IPS-15b (cell line): ENCODE data around the gene SAYSD1.

Experiments
- H3K27me3 ChIP-seq: one replicate; pipeline ENCODE4 v1.6.1; 2013; ENCODE audit warnings: low read length; ENCODE audit not compliant: control insufficient read depth, insufficient read depth
- H3K36me3 ChIP-seq: one replicate; pipeline ENCODE4 v1.6.1; 2013; ENCODE audit warnings: low read length; ENCODE audit not compliant: control insufficient read depth, insufficient read depth
- H3K4me1 ChIP-seq: one replicate; pipeline ENCODE4 v1.6.1; 2013; ENCODE audit warnings: mild to moderate bottlenecking, low read length; ENCODE audit not compliant: control insufficient read depth, insufficient read depth
- H3K4me3 ChIP-seq: one replicate; pipeline ENCODE4 v1.5.1; 2013; ENCODE audit warnings: low read depth, low read length
- H3K9ac ChIP-seq: one replicate; pipeline ENCODE4 v1.6.1; 2013; ENCODE audit warnings: low read depth, mild to moderate bottlenecking, low read length
- H3K9me3 ChIP-seq: one replicate; pipeline ENCODE4 v1.6.1; 2013; ENCODE audit warnings: mild to moderate bottlenecking, low read length; ENCODE audit not compliant: control insufficient read depth, insufficient read depth

The SAYSD1 gene

DNA sequence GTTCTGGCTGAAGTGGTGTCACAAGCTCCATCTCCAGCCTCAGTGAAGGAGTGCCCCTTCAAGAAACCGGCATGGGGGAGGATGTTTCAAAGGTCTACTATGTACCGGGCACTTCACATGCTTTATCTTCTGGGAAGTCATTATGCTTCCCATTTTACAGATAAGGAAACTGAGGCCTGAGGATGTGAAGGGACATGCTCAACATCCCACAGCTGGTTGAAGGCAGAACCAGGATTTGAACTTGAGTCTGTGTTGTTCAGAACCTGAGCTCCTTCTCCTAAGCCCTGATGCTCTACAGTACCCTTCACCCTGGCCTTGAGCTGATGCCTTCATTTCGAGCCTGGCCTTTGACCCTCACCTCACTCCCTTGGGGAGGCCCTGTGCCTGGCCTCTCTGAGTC, 53.4 kb downstream of the SAYSD1 start:
- Histone ChIP-seq H3K9me3 (no peaks in the 10 kb centered on the region), H3K4me3 (no peak overlapping the region), H3K9ac (no peak overlapping the region), H3K27me3 (no peaks in the 10 kb centered on the region), H3K4me1 (no peaks in the 10 kb centered on the region), H3K36me3 (no peaks in the 10 kb centered on the region)

DNA sequence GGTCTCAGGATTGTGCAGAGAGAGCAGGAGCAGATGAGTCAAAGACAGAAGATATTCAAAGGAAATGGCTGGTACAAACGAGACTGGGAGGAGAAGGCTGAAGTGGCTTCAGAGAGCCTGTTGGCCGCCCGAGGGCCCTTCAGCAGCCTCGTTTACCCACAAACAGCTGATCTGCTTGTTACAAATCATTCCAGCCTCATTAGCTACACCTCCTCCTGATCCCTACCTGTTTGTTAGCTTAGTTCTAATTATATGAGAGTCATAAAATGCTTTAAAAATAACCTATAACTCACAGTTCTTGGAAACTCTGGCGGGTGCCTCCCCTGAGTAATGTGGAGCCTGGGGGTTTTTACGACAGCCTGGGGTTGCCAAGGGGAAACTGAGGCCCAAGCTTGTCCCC, 53.8 kb downstream of the SAYSD1 start:
- H3K9me3 ChIP-seq, result no peaks in the 10 kb centered on the region
- no peaks in the 10 kb centered on the region for H3K27me3 ChIP-seq
- no peaks in the 10 kb centered on the region for H3K4me1 ChIP-seq
- H3K4me3 ChIP-seq, result no peak overlapping the region
- no peaks in the 10 kb centered on the region for H3K36me3 ChIP-seq
- no peak overlapping the region for H3K9ac ChIP-seq

DNA sequence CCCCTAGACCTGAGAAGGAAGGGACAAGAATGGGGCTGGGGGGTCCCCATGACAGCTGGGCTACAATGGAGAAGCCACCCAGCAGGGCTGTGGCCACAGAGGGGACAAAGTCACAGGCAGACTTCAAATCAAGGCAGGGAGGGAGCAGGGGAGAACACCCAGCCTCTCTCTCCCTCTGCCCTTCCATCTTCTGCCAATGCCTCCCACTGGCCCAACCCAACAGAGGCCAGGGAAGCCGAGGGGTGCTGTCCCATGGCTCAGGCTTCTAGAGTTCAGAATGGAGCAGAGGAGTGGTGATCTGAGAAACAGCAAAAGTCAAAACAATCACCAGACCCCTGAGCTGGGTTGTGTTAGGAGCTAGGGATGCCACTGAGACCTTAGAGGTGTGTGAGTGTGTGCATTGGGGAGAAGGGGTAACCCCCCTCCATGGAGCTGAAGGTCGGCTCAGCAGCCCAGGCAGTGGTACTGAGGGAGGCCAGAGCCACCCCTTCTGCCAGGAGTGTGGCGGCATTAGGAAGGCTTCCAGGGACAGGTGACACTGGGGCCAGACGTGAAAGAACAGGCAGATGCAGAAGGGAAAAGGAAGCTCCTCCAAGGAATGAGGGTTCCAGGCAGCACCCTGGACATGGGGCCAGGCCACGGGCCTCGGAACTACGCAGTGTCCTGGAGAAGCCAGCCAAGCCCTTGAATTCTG, 54.4 kb downstream of the SAYSD1 start:
- Histone ChIP-seq H3K9ac (no peak overlapping the region), H3K4me3 (no peak overlapping the region), H3K9me3 (no peaks in the 10 kb centered on the region), H3K4me1 (no peaks in the 10 kb centered on the region), H3K27me3 (no peaks in the 10 kb centered on the region), H3K36me3 (no peaks in the 10 kb centered on the region)

DNA sequence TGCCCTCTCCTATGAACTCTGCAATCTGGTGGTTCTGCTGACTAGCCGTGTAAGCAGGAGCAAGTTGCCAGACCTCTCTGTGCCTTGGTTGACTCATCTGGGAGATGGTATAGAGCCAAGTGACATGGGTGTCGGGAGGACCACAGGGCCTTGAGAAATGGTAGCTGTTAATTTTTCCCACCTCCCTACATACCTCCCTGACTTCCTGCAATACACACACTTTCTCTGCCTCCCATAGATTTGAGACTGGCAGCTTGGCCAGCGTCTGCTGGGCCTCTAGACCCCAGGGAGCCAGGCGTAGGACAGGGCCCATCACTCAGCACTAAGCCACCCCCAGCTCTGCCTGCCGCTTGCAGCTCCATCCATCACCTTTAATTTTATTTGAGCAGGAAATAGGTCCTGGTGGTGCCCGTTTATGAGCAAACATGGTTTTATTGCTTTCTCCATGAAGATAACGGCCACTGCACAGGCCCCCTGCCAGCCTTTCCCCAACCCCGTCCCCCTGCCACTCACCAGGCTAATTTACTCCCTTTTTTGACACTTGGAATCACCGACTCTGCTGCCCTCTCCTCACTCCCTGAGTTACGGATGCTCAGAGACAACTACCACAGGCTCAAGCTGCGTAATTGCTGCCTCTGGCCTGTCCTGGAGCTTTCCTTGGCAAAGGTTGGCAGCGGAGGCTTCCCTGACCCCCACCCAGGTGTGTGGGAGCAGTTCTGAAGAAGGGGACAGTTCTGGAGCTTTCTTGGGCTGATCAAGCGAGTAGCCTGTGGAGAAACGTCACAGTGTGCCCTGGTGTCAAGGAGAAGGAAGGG, 55.3 kb downstream of the SAYSD1 start:
- H3K4me3 ChIP-seq, result no peak overlapping the region
- H3K36me3 ChIP-seq, result no peaks in the 10 kb centered on the region
- no peaks in the 10 kb centered on the region for H3K9me3 ChIP-seq
- H3K9ac ChIP-seq, result no peak overlapping the region
- no peaks in the 10 kb centered on the region for H3K4me1 ChIP-seq
- H3K27me3 ChIP-seq, result no peaks in the 10 kb centered on the region

DNA sequence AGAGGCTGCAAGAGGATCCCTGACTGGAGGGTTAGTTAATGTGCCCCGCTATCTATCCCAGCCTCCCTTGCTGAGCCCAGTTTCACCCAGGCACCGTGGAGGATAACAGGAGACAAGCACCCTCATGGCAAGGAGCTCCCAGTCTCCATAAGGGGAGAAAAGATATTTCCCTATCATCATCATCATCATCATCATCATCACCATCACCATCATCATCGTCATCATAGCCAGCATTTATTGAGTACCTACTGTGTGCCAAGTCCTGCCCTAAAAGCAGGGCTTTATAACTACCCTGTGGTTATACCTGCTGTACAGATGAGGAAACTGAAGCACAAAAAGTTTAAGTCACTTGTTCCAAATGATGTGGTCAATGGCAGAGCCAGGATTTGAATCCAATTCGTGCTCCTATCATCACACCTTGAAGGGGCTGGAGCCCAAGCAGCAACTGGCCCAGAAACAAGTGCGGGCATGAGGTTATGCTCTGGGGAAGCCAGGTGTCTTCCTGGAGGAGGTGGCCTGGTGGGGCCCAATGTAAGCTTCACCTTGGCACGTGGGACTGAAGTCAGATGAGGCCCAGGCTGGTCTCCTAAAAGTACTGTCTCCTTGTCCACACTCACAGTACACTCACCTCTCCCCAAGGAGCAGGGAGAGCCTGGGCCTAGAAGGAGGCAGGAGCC, 56.4 kb downstream of the SAYSD1 start:
- Histone ChIP-seq H3K27me3 (no peaks in the 10 kb centered on the region), H3K4me3 (no peak overlapping the region), H3K4me1 (peaks cover 7% of the 10 kb centered on the region), H3K9me3 (no peaks in the 10 kb centered on the region), H3K9ac (no peak overlapping the region), H3K36me3 (no peaks in the 10 kb centered on the region)

DNA sequence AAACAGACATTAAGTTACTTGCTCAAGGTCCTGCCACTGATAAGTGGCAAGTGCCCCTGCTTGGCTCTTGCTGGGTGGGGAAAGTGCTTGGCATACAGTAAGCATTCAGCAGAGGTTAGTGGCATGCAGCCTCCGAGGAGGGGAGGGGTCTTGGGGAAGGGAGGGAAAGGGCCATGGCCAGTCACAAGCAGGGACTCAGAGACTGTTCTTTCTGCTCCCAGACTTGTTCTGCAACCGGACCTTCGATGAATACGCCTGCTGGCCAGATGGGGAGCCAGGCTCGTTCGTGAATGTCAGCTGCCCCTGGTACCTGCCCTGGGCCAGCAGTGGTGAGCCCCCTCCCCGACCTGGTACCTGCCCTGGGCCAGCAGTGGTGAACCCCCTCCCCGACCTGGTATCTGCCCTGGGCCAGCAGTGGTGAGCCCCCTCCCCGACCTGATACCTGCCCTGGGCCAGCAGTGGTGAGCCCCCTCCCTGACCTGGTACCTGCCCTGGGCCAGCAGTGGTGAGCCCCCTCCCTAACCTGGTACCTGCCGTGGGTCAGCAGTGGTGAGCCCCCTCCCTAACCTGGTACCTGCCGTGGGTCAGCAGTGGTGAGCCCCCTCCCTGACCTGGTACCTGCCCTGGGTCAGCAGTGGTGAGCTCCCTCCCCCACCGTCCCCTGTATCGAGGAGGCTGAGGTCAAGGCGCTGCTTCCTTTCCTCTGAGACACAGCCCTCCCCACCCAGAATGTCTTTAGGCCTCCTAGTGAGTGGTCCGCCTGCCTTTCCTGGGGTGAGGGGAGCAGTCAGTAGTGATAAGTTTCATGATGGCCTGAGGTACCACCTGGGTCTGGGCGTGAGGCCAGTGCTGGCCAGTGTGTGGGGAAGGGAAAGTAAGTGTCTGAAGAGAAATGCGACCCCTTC, 57.5 kb downstream of the SAYSD1 start:
- no peak overlapping the region for H3K4me3 ChIP-seq
- no peaks in the 10 kb centered on the region for H3K27me3 ChIP-seq
- no peaks in the 10 kb centered on the region for H3K36me3 ChIP-seq
- H3K9me3 ChIP-seq, result no peaks in the 10 kb centered on the region
- no peak overlapping the region for H3K9ac ChIP-seq
- H3K4me1 ChIP-seq, result peaks cover 7% of the 10 kb centered on the region

DNA sequence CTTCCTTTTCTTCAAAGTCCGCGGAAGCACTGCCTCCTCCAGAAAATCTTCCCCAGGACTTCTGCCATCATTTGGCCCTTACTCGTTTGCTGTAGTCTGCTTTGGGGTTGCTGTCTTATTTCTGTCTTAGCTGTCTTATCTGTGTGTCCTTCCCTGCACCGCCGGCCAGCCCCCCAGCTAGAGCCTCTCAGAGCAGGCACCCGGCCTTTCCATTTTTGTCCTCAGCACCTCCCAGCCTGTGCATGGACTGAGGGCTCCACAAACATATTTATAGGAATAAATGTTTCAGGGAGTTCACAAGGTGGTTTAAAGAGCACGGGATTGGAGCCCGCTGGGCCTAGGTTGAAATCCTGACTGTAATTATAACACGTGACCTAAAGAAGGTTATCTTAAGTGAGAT, 58.3 kb downstream of the SAYSD1 start:
- Histone ChIP-seq H3K27me3 (no peaks in the 10 kb centered on the region), H3K4me3 (no peak overlapping the region), H3K4me1 (peaks cover 7% of the 10 kb centered on the region), H3K9ac (no peak overlapping the region), H3K36me3 (no peaks in the 10 kb centered on the region), H3K9me3 (no peaks in the 10 kb centered on the region)

DNA sequence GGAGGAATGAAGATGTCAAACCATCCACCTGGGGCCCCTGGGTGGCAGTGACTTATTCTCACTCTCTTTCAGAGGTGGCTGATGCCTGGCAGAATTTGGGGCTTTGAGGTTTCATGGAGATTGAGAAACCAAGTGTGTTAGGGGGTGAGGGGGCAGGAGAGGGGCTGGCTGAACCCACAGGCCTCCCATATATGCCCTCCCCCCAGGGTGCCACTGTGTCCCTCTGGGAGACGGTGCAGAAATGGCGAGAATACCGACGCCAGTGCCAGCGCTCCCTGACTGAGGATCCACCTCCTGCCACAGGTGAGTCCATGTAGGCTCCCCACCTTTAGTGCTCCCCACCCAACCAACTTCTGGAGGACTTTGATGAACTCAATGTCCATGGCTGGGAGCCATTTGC, 58.8 kb downstream of the SAYSD1 start:
- H3K9ac ChIP-seq, result no peak overlapping the region
- no peaks in the 10 kb centered on the region for H3K36me3 ChIP-seq
- peaks cover 7% of the 10 kb centered on the region for H3K4me1 ChIP-seq
- peaks cover 2% of the 10 kb centered on the region for H3K27me3 ChIP-seq
- H3K9me3 ChIP-seq, result no peaks in the 10 kb centered on the region
- H3K4me3 ChIP-seq, result no peak overlapping the region

DNA sequence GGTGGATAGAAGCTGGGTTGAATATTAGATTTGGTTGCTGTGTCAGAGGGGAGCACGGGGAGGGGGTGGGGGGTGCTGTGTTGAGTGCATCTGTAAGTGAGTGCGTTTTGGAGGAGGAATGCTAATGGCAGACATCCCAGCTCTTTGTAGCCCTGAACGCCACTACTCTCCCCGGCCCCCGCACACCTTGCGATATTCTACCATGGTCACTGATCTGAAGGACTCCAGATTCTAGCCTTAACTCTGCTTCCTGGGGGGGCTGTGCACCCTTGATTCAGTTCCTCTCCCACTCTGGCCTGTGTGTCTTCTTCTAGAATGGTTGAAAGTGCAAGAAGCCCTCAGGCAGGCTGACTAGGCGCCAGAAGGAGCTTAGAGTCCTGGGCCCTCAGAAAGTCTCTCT, 59.3 kb downstream of the SAYSD1 start:
- Histone ChIP-seq H3K9me3 (no peaks in the 10 kb centered on the region), H3K36me3 (no peaks in the 10 kb centered on the region), H3K4me3 (no peak overlapping the region), H3K4me1 (peaks cover 7% of the 10 kb centered on the region), H3K9ac (no peak overlapping the region), H3K27me3 (peaks cover 2% of the 10 kb centered on the region)

DNA sequence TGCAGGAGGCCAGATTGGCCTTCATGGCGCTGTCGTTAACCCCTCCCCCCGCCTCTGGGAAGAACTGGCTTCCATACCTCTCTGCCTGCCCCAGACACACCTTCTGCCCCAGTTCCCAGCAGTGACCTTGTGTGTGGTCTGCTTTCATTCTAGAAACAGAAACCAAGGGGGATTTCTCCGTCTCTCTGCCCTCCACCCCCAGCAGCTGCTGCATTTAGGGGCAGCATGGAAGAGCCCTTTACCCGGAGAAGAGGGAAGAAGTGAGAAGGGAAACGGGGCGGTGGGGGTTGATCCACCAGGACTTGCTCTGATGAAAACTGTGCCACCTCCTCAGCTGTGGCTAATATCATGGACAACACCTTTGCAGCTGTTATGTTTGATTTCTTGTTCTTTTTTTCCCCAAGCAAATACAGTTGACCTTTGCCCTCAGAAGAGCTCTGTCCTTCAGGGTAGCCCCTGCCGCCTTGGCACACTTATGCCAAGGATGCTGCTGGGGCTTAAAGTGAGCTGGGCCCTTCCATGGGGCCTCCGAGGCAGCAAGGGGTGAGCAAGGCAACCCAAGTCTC, 60.3 kb downstream of the SAYSD1 start:
- no peaks in the 10 kb centered on the region for H3K9me3 ChIP-seq
- H3K4me3 ChIP-seq, result no peak overlapping the region
- H3K27me3 ChIP-seq, result peaks cover 9% of the 10 kb centered on the region
- H3K4me1 ChIP-seq, result peaks cover 8% of the 10 kb centered on the region
- no peaks in the 10 kb centered on the region for H3K36me3 ChIP-seq
- no peak overlapping the region for H3K9ac ChIP-seq
